SJCRH30 (cell line): Measurements from ENCODE around the gene TXNIP. TPM values are rescaled to one million over a fixed set of nuclear protein-coding genes. Genes with fewer than 3 reads are reported as not detected.

Experiments
- DNase-seq, 2 experiments: peaks; one replicate each; pipeline ENCODE4 v3.0.0-alpha.2; 2015 to 2020
- H3K27ac ChIP-seq: fragments of 250-450 bp; sonication (Bioruptor Pico); 2 replicates; pipeline ENCODE4 v1.5.1; 2020; ENCODE audit warnings: mild to moderate bottlenecking, moderate library complexity
- H3K27me3 ChIP-seq: fragments of 250-450 bp; sonication (Bioruptor Pico); 2 replicates; pipeline ENCODE4 v1.5.1; 2020; ENCODE audit warnings: mild to moderate bottlenecking, moderate library complexity
- H3K36me3 ChIP-seq: fragments of 250-450 bp; sonication (Bioruptor Pico); 2 replicates; pipeline ENCODE4 v1.5.1; 2020; ENCODE audit warnings: mild to moderate bottlenecking, moderate library complexity
- H3K4me1 ChIP-seq: fragments of 250-450 bp; sonication (Bioruptor Pico); 2 replicates; pipeline ENCODE4 v1.5.1; 2020; ENCODE audit warnings: mild to moderate bottlenecking, moderate library complexity
- H3K4me3 ChIP-seq: fragments of 250-450 bp; sonication (Bioruptor Pico); 2 replicates; pipeline ENCODE4 v1.5.1; 2020; ENCODE audit warnings: mild to moderate bottlenecking, moderate library complexity
- H3K9me3 ChIP-seq: fragments of 250-450 bp; sonication (Bioruptor Pico); replicated peaks from 2 replicates; pipeline ENCODE4 v1.5.1; 2020; ENCODE audit warnings: mild to moderate bottlenecking, moderate library complexity
- total RNA-seq: library from RNA; depleted of rRNA; stranded (reverse); fragments of >200 nt; shearing (Covaris generic); gene quantifications from 2 replicates; pipeline ENCODE4 v1.2.3, GENCODE V29; 2014

Gene TXNIP
- total RNA-seq, 1 experiment from 2014 or later, result 177 TPM

- Histone ChIP-seq H3K36me3 (no peaks in the 10 kb centered on the region), H3K4me1 (peaks cover 10% of the 10 kb centered on the region), H3K4me3 (peak within 1 kb of the TSS; percentile 70), H3K27ac (peak within 1 kb of the TSS; percentile 51; the same call in 1 of the 2 replicates), H3K9me3 (no peaks in the 10 kb centered on the region), H3K27me3 (no peaks in the 10 kb centered on the region)
- DNase-seq, result peak; percentile 96 to 98
These were observed 38.7 kb downstream of the TXNIP start, which contains the start of gene LIX1L for GRCh38 chr1:145957443-145958319. Gene LIX1L, minus strand, starts transcription at chr1:145958017. Its CDS starts 90 bp downstream, at chr1:145957927.

GRCh38 chr1:145956781-145957442, 39.5 kb downstream of the TXNIP start:
- peaks cover 10% of the 10 kb centered on the region for H3K4me1 ChIP-seq
- H3K4me3 ChIP-seq, result peak overlapping the region; percentile 70
- H3K9me3 ChIP-seq, result no peaks in the 10 kb centered on the region
- no peaks in the 10 kb centered on the region for H3K36me3 ChIP-seq
- peak overlapping the region; percentile 51; the same call in 1 of the 2 replicates for H3K27ac ChIP-seq
- no peak for DNase-seq
- no peaks in the 10 kb centered on the region for H3K27me3 ChIP-seq

GRCh38 chr1:145956361-145956760, 40.0 kb downstream of the TXNIP start:
- H3K27me3 ChIP-seq, result no peaks in the 10 kb centered on the region
- no peaks in the 10 kb centered on the region for H3K9me3 ChIP-seq
- peak overlapping the region; percentile 70 for H3K4me3 ChIP-seq
- H3K36me3 ChIP-seq, result no peaks in the 10 kb centered on the region
- no peak overlapping the region; the same call in 1 of the 2 replicates for H3K27ac ChIP-seq
- H3K4me1 ChIP-seq, result peaks cover 8% of the 10 kb centered on the region; the same call in 1 of the 2 replicates
- no peak for DNase-seq

- Histone ChIP-seq H3K27me3 (no peaks in the 10 kb centered on the region), H3K9me3 (no peaks in the 10 kb centered on the region), H3K4me3 (no peak overlapping the region), H3K36me3 (no peaks in the 10 kb centered on the region), H3K4me1 (peaks cover 12% of the 10 kb centered on the region; the same call in 1 of the 2 replicates), H3K27ac (no peak overlapping the region)
- DNase-seq, result no peak
These were observed 40.9 kb downstream of the TXNIP start for GRCh38 chr1:145955436-145955835.

GRCh38 chr1:145953861-145954260, 42.5 kb downstream of the TXNIP start:
- no peak for DNase-seq
- H3K4me1 ChIP-seq, result peaks cover 12% of the 10 kb centered on the region; the same call in 1 of the 2 replicates
- no peaks in the 10 kb centered on the region for H3K27me3 ChIP-seq
- no peak overlapping the region for H3K27ac ChIP-seq
- no peaks in the 10 kb centered on the region for H3K9me3 ChIP-seq
- H3K4me3 ChIP-seq, result no peak overlapping the region
- H3K36me3 ChIP-seq, result no peaks in the 10 kb centered on the region

- no peaks in the 10 kb centered on the region for H3K27me3 ChIP-seq
- no peak overlapping the region for H3K4me3 ChIP-seq
- no peaks in the 10 kb centered on the region for H3K9me3 ChIP-seq
- H3K4me1 ChIP-seq, result peaks cover 7% of the 10 kb centered on the region; the same call in 1 of the 2 replicates
- no peak for DNase-seq
- no peak overlapping the region for H3K27ac ChIP-seq
- no peaks in the 10 kb centered on the region for H3K36me3 ChIP-seq
These were observed 43.5 kb downstream of the TXNIP start for GRCh38 chr1:145952903-145953302.

- no peak overlapping the region for H3K27ac ChIP-seq
- H3K4me1 ChIP-seq, result peaks cover 7% of the 10 kb centered on the region; the same call in 1 of the 2 replicates
- H3K27me3 ChIP-seq, result no peaks in the 10 kb centered on the region
- DNase-seq, result no peak
- H3K9me3 ChIP-seq, result no peaks in the 10 kb centered on the region
- peaks cover 6% of the 10 kb centered on the region; the same call in 1 of the 2 replicates for H3K36me3 ChIP-seq
- no peak overlapping the region for H3K4me3 ChIP-seq
These were observed 44.9 kb downstream of the TXNIP start for GRCh38 chr1:145951526-145951925.

GRCh38 chr1:145949219-145949618, 47.2 kb downstream of the TXNIP start:
- Histone ChIP-seq H3K9me3 (no peaks in the 10 kb centered on the region), H3K4me3 (no peak overlapping the region), H3K4me1 (peaks cover 5% of the 10 kb centered on the region; the same call in 1 of the 2 replicates), H3K36me3 (peaks cover 8% of the 10 kb centered on the region; the same call in 1 of the 2 replicates), H3K27ac (no peak overlapping the region), H3K27me3 (no peaks in the 10 kb centered on the region)
- no peak for DNase-seq

- Histone ChIP-seq H3K4me3 (no peak overlapping the region), H3K27ac (no peak overlapping the region), H3K4me1 (peaks cover 5% of the 10 kb centered on the region; the same call in 1 of the 2 replicates), H3K36me3 (peaks cover 10% of the 10 kb centered on the region), H3K9me3 (no peaks in the 10 kb centered on the region), H3K27me3 (no peaks in the 10 kb centered on the region)
- no peak for DNase-seq
These were observed 48.8 kb downstream of the TXNIP start for GRCh38 chr1:145947551-145947950.

GRCh38 chr1:145946477-145946986, 49.8 kb downstream of the TXNIP start:
- no peak overlapping the region for H3K27ac ChIP-seq
- H3K27me3 ChIP-seq, result no peaks in the 10 kb centered on the region
- H3K36me3 ChIP-seq, result peaks cover 16% of the 10 kb centered on the region
- H3K9me3 ChIP-seq, result no peaks in the 10 kb centered on the region
- DNase-seq, result no peak
- peaks cover 5% of the 10 kb centered on the region; the same call in 1 of the 2 replicates for H3K4me1 ChIP-seq
- no peak overlapping the region for H3K4me3 ChIP-seq

- Histone ChIP-seq H3K4me3 (no peak overlapping the region), H3K27ac (no peak overlapping the region), H3K27me3 (no peaks in the 10 kb centered on the region), H3K4me1 (no peaks in the 10 kb centered on the region), H3K9me3 (no peaks in the 10 kb centered on the region), H3K36me3 (peaks cover 18% of the 10 kb centered on the region)
- DNase-seq, result no peak
These were observed 51.8 kb downstream of the TXNIP start for GRCh38 chr1:145944532-145944931.

GRCh38 chr1:145942871-145943270, 53.5 kb downstream of the TXNIP start:
- no peaks in the 10 kb centered on the region for H3K27me3 ChIP-seq
- H3K4me1 ChIP-seq, result no peaks in the 10 kb centered on the region
- H3K9me3 ChIP-seq, result no peaks in the 10 kb centered on the region
- no peak for DNase-seq
- H3K36me3 ChIP-seq, result peaks cover 18% of the 10 kb centered on the region
- no peak overlapping the region for H3K4me3 ChIP-seq
- H3K27ac ChIP-seq, result no peak overlapping the region
